ENCODE results near the gene EZH2. TPM values are rescaled to one million over a fixed set of nuclear protein-coding genes. Genes with fewer than 3 reads are reported as not detected.

The EZH2 gene
- total RNA-seq, 1 experiment from 2014 or later = 46.5 TPM

GRCh38 chr7:148927123-148928045 is 43.3 kb upstream of the EZH2 start:
- intact Hi-C loops (cut with micrococcal nuclease; ENCODE audit: unreplicated experiment) = no loop called here
- Mint-ChIP-seq H3K27me3 (ENCODE audit: unreplicated experiment) (no peaks in the 10 kb centered on the region), H3K4me3 (ENCODE audit: low read depth, unreplicated experiment) (no peak overlapping the region), H3K27ac (ENCODE audit: unreplicated experiment) (no peak overlapping the region), H3K4me1 (ENCODE audit: low read depth, unreplicated experiment) (no peaks in the 10 kb centered on the region), H3K36me3 (ENCODE audit: insufficient read depth, unreplicated experiment) (no peaks in the 10 kb centered on the region), H3K9me3 (ENCODE audit: low read depth, unreplicated experiment) (no peaks in the 10 kb centered on the region)
- CTCF ChIA-PET = no interaction called here
- DNase-seq = no peak
- no peak for TF ChIP-seq CTCF (IDR thresholded peaks at IDR 0.05; ENCODE audit: unreplicated experiment)
- BruUV-seq (replicated peaks) = no TSS peak

DNA sequence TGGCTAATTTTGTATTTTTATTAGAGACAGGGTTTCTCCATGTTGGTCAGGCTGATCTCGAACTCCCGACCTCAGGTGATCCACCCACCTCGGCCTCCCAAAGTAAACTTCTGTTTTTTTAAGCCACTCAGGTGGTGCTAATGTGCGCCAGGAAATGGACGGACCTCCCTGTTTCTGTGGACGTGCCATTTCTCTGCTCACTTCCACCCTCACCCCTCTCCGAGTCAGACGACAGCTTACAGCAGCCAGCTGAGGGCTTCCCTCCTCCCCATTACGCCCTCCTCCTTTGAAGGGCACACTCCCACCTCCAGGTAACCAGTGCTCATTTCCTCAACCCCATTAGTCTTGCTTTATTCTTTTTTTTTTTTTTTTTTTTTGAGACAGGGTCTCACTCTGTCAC is 41.7 kb upstream of the EZH2 start:
- no peak overlapping the region for H3K27ac Mint-ChIP-seq (ENCODE audit: unreplicated experiment)
- no peaks in the 10 kb centered on the region for H3K27me3 Mint-ChIP-seq (ENCODE audit: unreplicated experiment)
- no peak overlapping the region for H3K4me3 Mint-ChIP-seq (ENCODE audit: low read depth, unreplicated experiment)
- H3K9me3 Mint-ChIP-seq (ENCODE audit: low read depth, unreplicated experiment) = no peaks in the 10 kb centered on the region
- TF ChIP-seq CTCF (IDR thresholded peaks at IDR 0.05; ENCODE audit: unreplicated experiment) = no peak
- CTCF ChIA-PET = no interaction called here
- H3K4me1 Mint-ChIP-seq (ENCODE audit: low read depth, unreplicated experiment) = no peaks in the 10 kb centered on the region
- DNase-seq = no peak
- intact Hi-C loops (cut with micrococcal nuclease; ENCODE audit: unreplicated experiment) = no loop called here
- no peaks in the 10 kb centered on the region for H3K36me3 Mint-ChIP-seq (ENCODE audit: insufficient read depth, unreplicated experiment)
- BruUV-seq (replicated peaks) = no TSS peak

- Mint-ChIP-seq H3K9me3 (ENCODE audit: low read depth, unreplicated experiment) (no peaks in the 10 kb centered on the region), H3K36me3 (ENCODE audit: insufficient read depth, unreplicated experiment) (no peaks in the 10 kb centered on the region), H3K4me1 (ENCODE audit: low read depth, unreplicated experiment) (no peaks in the 10 kb centered on the region), H3K4me3 (ENCODE audit: low read depth, unreplicated experiment) (no peak overlapping the region), H3K27ac (ENCODE audit: unreplicated experiment) (no peak overlapping the region), H3K27me3 (ENCODE audit: unreplicated experiment) (no peaks in the 10 kb centered on the region)
- no peak for TF ChIP-seq CTCF (IDR thresholded peaks at IDR 0.05; ENCODE audit: unreplicated experiment)
- BruUV-seq (replicated peaks) = no TSS peak
- CTCF ChIA-PET = no interaction called here
- intact Hi-C loops (cut with micrococcal nuclease; ENCODE audit: unreplicated experiment) = no loop called here
- DNase-seq = no peak
Observed at GRCh38 chr7:148924011-148924410, 39.9 kb upstream of the EZH2 start.

DNA sequence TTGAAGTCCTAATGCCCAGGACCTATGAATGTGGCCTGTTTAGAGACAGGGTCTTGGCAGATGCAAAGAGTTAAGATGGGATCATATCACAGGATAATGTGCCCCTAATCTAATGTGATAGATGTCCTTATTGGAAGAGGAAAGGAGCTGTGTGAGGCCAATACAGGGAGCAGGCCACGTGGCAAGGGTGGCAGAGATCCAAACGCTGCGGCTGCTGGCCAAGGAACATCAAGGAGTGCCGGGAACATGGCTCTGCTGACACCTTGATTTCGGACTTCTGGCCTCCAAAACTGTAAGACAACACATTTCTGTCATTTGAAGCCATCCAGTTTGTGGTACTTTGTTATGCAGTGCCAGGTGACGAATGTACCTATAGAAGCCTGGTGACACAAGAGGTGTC is 37.7 kb upstream of the EZH2 start:
- DNase-seq = no peak
- H3K4me1 Mint-ChIP-seq (ENCODE audit: low read depth, unreplicated experiment) = no peaks in the 10 kb centered on the region
- no peak overlapping the region for H3K4me3 Mint-ChIP-seq (ENCODE audit: low read depth, unreplicated experiment)
- no peak for TF ChIP-seq CTCF (IDR thresholded peaks at IDR 0.05; ENCODE audit: unreplicated experiment)
- intact Hi-C loops (cut with micrococcal nuclease; ENCODE audit: unreplicated experiment) = no loop called here
- H3K27ac Mint-ChIP-seq (ENCODE audit: unreplicated experiment) = no peak overlapping the region
- BruUV-seq (replicated peaks) = no TSS peak
- H3K36me3 Mint-ChIP-seq (ENCODE audit: insufficient read depth, unreplicated experiment) = no peaks in the 10 kb centered on the region
- H3K9me3 Mint-ChIP-seq (ENCODE audit: low read depth, unreplicated experiment) = no peaks in the 10 kb centered on the region
- no peaks in the 10 kb centered on the region for H3K27me3 Mint-ChIP-seq (ENCODE audit: unreplicated experiment)
- CTCF ChIA-PET = no interaction called here
